SK-N-MC (cell line): Measurements from ENCODE around the gene M6PR.

Experiments used
- EZH2 ChIP-seq: fragments of 200-600 bp; sonication (generic); IDR thresholded peaks from one replicate; pipeline ENCODE4 v1.6.1; 2017; ENCODE audit warnings: antibody characterized with exemption
- POLR2AphosphoS5 ChIP-seq: IDR thresholded peaks from 2 replicates; pipeline ENCODE4 v1.6.1; 2012; ENCODE audit warnings: mild to moderate bottlenecking, low read depth, low read length, borderline replicate concordance

- TF ChIP-seq EZH2 (no peak), POLR2AphosphoS5 (no peak)
These were observed 42.9 kb downstream of the M6PR start for GRCh38 chr12:8906266-8907180.
